GM21576 (cell line): ENCODE data around the gene TMEM154.

ENCODE experiments used
- ATAC-seq: cut with Tn5 transposase; IDR thresholded peaks from one replicate; pipeline ENCODE4 v1.9.1; 2021; ENCODE audit warnings: mild to moderate bottlenecking, moderate library complexity; ENCODE audit not compliant: unreplicated experiment

Gene TMEM154

DNA sequence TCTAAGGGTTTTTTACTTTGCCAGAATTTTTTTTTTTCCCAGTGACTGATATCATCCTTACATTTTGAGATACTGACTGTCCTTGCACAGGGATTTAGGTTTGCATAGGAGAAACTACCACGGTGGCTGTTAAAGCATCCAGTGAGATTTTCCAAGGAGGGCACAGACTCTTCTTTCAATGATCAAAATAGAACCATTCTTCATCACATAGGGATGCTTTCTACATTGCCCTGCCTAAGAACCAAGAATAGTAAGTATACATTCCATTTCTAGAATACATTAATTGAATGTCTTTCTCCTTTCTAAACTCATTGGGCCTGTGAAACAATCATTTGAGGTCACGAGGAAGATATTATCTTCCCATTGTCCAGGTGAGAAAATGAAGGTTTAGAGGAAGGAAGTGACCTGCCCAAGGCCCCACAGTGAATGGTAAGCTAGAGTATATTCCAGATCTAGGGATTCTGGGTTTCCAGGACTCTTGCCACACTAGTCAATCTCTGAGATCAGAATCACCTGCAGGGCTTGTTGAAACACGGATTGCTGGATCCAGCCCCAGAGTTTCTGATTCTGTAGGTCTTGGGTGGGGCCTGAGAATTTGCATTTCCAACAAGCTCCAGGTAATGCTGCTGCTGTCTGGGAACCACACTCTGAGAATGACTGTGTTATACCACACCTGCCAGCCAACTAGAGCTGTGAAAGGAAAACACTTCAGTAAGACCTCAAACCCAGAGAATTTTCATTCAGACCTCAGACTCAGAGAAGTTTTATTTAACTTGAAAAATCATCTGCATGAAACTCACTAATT lies 17.7 kb upstream of the TMEM154 start:
- ATAC-seq, result peak; percentile 5

DNA sequence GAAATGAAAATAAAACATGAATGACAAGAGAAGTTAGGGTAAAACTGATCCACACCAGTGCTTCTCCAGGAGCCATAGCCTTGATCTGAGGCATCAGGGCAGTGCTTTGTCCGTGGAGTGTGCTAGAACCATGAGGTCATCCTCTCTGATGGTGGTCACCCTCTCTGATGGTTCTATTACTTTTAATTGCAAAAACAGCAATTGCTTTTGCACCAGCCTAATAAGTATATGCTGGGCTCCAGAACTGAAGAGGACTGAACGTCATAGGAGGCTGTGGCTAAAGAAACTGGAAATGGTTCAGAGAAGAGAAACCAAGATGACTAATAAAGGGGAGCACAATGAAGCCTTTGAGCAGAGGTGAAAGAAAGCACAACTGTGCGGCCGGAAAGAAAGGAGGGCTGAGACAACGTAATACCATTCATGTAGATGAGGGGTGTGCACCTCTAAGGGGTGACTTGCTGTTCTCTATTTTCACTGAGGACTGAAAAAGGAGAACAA lies 17.0 kb upstream of the TMEM154 start:
- ATAC-seq, result peak; percentile 99

- ATAC-seq, result no peak
These were observed 14.1 kb upstream of the TMEM154 start for GRCh38 chr4:152693871-152694270.

GRCh38 chr4:152691761-152692160 lies 12.0 kb upstream of the TMEM154 start:
- no peak for ATAC-seq

- ATAC-seq, result no peak
These were observed 11.2 kb upstream of the TMEM154 start for GRCh38 chr4:152690706-152691651.

- ATAC-seq, result no peak
These were observed 10.1 kb upstream of the TMEM154 start for GRCh38 chr4:152689615-152690501.

DNA sequence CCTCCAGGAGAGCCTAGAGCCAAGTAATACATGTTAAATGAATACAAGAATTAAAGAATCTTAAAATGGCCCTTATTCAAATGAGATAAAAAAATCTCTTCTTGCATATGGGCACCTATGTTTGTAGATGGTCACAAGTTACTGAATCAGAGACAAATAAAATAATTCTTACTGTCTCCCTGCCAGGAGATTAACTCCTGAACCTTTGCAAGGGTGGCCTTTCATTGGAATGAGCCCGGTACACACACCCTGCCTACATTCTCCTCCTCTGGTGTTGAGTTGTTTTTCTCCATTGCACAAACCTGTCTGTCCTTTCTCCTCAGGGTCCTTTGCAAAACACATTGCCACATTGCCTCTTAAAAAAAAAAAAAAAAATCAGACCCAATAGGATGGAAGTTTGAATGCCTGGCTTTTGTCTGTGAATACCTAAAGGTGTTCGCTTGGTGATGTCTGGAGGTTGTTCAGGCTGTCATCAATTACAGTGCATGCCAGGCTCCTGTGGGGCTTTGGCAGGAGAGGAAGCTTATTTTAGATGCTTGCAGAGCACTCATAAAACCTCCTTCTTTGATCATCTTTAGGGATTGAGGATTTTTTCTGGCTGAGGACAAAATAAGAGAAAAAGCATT lies 8.3 kb upstream of the TMEM154 start:
- no peak for ATAC-seq

- no peak for ATAC-seq
These were observed 6.7 kb upstream of the TMEM154 start for GRCh38 chr4:152686452-152687013.

DNA sequence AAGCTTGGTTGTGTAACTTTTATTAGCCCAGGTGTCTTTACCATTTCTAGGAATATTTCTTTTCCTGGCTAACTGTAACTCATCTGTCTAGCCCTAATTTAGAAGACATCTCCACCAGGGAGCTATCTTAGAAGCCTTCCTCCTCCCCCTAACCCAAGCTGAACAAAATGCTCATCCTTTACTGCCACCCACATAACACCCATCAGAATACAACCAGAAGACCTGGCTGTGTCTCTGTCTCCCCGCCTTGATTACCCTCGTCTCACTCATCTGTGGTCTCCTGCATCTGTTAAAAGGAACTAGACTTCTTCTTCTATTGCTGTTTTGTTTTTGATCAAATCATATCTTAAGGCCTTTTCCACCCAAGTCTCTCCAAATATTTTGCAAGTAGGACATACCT lies 4.8 kb upstream of the TMEM154 start:
- no peak for ATAC-seq

DNA sequence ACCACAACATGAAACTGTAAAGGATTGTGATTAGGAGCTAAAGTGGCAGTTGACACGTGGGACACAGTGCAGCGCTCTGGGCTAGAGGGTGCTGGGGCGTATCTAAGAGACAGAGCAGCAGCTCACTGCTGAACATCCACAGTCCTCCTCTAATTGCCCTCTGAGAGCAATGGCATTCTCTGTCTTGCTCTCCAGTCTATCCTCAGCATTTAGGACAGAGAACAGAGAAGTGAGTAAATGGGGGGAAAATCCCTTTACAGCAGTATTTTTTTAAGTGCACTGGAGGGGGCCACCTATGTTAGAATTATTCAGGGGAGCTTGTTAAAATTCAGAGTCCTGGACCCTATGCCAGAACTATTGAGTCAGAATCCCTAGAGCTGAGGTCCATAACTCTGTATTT lies 4.2 kb upstream of the TMEM154 start:
- ATAC-seq, result peak; percentile 50

- no peak for ATAC-seq
These were observed 2.5 kb upstream of the TMEM154 start for GRCh38 chr4:152682143-152682941.

GRCh38 chr4:152680988-152681603 lies 1.3 kb upstream of the TMEM154 start:
- ATAC-seq, result peak; percentile 24

GRCh38 chr4:152678841-152679240 lies 956 bp downstream of the TMEM154 start:
- no peak for ATAC-seq

GRCh38 chr4:152677117-152677516 lies 2.7 kb downstream of the TMEM154 start:
- ATAC-seq, result no peak

DNA sequence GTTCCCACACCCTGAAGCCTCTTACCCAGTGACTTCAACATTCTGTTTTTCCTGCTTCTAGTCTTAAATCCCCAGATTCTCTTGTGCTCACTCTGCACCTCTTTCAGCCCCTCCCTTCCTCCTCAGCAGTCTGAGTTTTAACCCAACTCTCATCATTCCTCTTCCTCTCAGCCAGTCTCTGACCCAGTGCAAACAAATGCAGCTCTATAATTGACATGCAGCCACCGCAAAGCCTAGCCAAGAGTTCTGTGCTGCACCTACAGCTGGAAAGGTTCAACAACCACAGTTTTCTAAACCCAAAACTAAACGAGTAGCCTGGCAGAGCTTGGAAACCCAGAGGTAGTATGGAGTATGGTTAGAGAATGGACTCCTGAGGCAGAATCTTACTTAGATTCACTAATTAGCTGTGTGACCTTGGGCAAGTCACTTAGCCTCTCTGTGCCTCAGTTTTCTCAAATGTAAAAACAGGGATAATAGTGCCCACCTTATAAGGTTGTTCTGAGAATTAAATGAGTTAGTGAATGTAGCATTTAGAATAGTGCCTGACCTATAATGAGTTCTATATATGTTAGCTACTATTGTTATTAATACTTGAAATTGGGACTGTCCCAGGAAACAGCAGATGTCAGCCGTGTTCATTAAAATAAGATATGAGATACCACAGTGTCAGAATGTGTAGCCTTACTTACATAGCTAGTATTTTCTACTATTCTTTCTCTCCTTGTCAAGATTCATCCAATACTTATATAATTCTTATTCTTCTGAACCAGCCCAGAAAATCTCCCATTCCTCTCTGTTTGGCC lies 3.5 kb downstream of the TMEM154 start:
- ATAC-seq, result peak; percentile 34

DNA sequence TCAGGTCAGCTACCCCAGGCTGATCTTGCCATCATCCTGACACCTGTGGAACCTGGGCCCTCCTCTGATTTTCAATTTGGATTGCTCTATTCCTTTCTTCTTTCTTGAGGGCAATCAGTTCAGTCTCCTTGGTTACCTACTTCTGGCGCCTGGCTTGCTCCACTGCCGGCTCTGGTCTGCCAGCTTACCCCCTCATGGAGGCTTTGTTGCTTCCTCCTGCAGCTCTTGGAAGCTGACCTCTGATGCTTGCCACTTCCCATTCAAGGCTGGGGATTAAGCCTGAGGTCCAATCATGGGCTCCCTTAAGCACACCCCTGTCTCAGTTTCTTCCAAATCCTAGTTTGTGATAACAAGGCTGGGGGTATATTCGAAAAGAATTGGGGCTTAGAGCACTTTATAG lies 5.4 kb downstream of the TMEM154 start:
- ATAC-seq, result no peak

DNA sequence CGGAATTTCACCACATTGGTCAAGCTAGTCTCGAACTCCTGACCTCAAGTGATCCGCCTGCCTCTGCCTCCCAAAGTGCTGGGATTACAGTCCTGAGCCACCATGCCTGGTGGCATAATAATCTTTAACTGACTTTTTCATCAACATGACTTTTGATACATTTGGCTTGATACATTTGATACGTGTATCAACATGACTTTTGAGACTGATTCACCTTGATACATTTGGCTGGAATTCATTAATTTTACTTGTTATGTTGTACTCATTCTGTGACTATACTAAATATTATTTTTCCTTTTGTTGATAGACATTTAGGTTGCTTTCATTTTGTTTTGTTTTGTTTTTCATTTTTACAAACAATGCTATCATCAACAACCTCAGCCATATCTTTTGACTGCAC lies 6.3 kb downstream of the TMEM154 start:
- no peak for ATAC-seq
